GM23338 (cell line): Measurements from ENCODE around the gene TNFRSF21. TPM values are rescaled to one million over a fixed set of nuclear protein-coding genes. Genes with fewer than 3 reads are reported as not detected.

ENCODE experiments used
- ATAC-seq: fragments of 200-7000 bp; cut with Tn5 transposase; 3 replicates; pipeline ENCODE4 v1.9.1; 2020
- DNase-seq: peaks from one replicate; pipeline ENCODE4 v3.0.0-alpha.2; 2015; ENCODE audit warnings: low spot score
- H2AFZ ChIP-seq: fragments of 200-600 bp; sonication (generic); 2 replicates; pipeline ENCODE4 v1.8.0; 2016; ENCODE audit warnings: antibody characterized with exemption, mild to moderate bottlenecking, moderate library complexity
- H3F3A ChIP-seq: fragments of 200-600 bp; sonication (generic); replicated peaks from 2 replicates; pipeline ENCODE4 v1.8.0; 2017; ENCODE audit warnings: antibody characterized with exemption, mixed run types, low read depth
- H3K27ac ChIP-seq: fragments of 200-600 bp; sonication (generic); 2 replicates; pipeline ENCODE4 v1.6.1; 2016; ENCODE audit warnings: low read depth
- H3K27me3 ChIP-seq: fragments of 200-600 bp; sonication (generic); 2 replicates; pipeline ENCODE4 v1.8.0; 2016; ENCODE audit warnings: mild to moderate bottlenecking, mixed run types, moderate library complexity; ENCODE audit not compliant: insufficient read depth
- H3K36me3 ChIP-seq: fragments of 200-600 bp; sonication (generic); 2 replicates; pipeline ENCODE4 v1.8.0; 2016; ENCODE audit warnings: mild to moderate bottlenecking; ENCODE audit not compliant: insufficient read depth
- H3K4me1 ChIP-seq: fragments of 200-600 bp; sonication (generic); 2 replicates; pipeline ENCODE4 v1.8.0; 2016; ENCODE audit warnings: mild to moderate bottlenecking, moderate library complexity; ENCODE audit not compliant: insufficient read depth
- H3K4me2 ChIP-seq: fragments of 200-600 bp; sonication (generic); 2 replicates; pipeline ENCODE4 v1.7.1; 2017; ENCODE audit warnings: mixed run types
- H3K4me3 ChIP-seq: fragments of 200-600 bp; sonication (generic); 2 replicates; pipeline ENCODE4 v1.6.1; 2016; ENCODE audit warnings: mixed run types
- H3K79me2 ChIP-seq: fragments of 200-600 bp; sonication (generic); replicated peaks from 2 replicates; pipeline ENCODE4 v1.8.0; 2017; ENCODE audit warnings: mild to moderate bottlenecking; ENCODE audit not compliant: insufficient read depth
- H3K9me2 ChIP-seq: fragments of 200-600 bp; sonication (generic); 2 replicates; pipeline ENCODE4 v1.8.0; 2017; ENCODE audit not compliant: insufficient read depth
- H4K20me1 ChIP-seq: fragments of 200-600 bp; sonication (generic); replicated peaks from 2 replicates; pipeline ENCODE4 v1.8.0; 2017; ENCODE audit warnings: mild to moderate bottlenecking; ENCODE audit not compliant: insufficient read depth
- H3K27ac Mint-ChIP-seq: 2 replicates; pipeline ENCODE4 v1.8.0; 2020; ENCODE audit warnings: inconsistent platforms, mild to moderate bottlenecking, moderate library complexity, mixed read lengths
- H3K27me3 Mint-ChIP-seq: 3 replicates; pipeline ENCODE4 v1.8.0; 2022; ENCODE audit warnings: low read depth, mild to moderate bottlenecking, moderate library complexity, mixed read lengths, inconsistent platforms; ENCODE audit not compliant: insufficient read depth, poor library complexity
- H3K36me3 Mint-ChIP-seq: 3 replicates; pipeline ENCODE4 v1.8.0; 2021; ENCODE audit warnings: low read depth, mild to moderate bottlenecking, inconsistent platforms, moderate library complexity, mixed read lengths
- H3K4me1 Mint-ChIP-seq: 3 replicates; pipeline ENCODE4 v1.8.0; 2020; ENCODE audit warnings: mild to moderate bottlenecking, inconsistent platforms, mixed read lengths
- H3K4me3 Mint-ChIP-seq: 3 replicates; pipeline ENCODE4 v1.8.0; 2021; ENCODE audit warnings: moderate library complexity, mild to moderate bottlenecking, inconsistent platforms, mixed read lengths
- H3K9me3 Mint-ChIP-seq: 3 replicates; pipeline ENCODE4 v1.8.0; 2020; ENCODE audit warnings: moderate library complexity, mild to moderate bottlenecking, inconsistent platforms, mixed read lengths
- CREB1 ChIP-seq: fragments of 250-450 bp; sonication (Bioruptor Pico); IDR thresholded peaks from 2 replicates; pipeline ENCODE4 v1.5.0; 2020; ENCODE audit warnings: low read depth, mild to moderate bottlenecking, moderate library complexity
- EZH2 ChIP-seq: fragments of 200-600 bp; sonication (generic); IDR thresholded peaks from one replicate; pipeline ENCODE4 v1.8.0; 2017; ENCODE audit warnings: antibody characterized with exemption, mild to moderate bottlenecking, low read depth; ENCODE audit not compliant: unreplicated experiment
- JUNB ChIP-seq: IDR thresholded peaks from one replicate; pipeline ENCODE4 v1.6.1; 2016; ENCODE audit warnings: antibody characterized with exemption; ENCODE audit not compliant: unreplicated experiment
- POLR2AphosphoS5 ChIP-seq: IDR thresholded peaks from 2 replicates; pipeline ENCODE4 v1.6.1; 2016; ENCODE audit warnings: antibody characterized with exemption, low read depth
- STAT1 ChIP-seq: IDR thresholded peaks from one replicate; pipeline ENCODE4 v1.6.1; 2016; ENCODE audit warnings: antibody characterized with exemption; ENCODE audit not compliant: unreplicated experiment
- ZNF114 ChIP-seq: fragments of 250-450 bp; sonication (Bioruptor Pico); IDR thresholded peaks from 2 replicates; pipeline ENCODE4 v1.5.0; 2020; ENCODE audit warnings: mild to moderate bottlenecking, moderate library complexity
- polyA plus RNA-seq: library from polyadenylated mRNA; unstranded; fragments of >200 nt; fragmentation: Nextera tagmentation; extraction: Ambion mirVana; gene quantifications from 2 replicates; pipeline ENCODE4 v1.2.1, GENCODE V29; 2016
- total RNA-seq: library from RNA; depleted of rRNA; stranded (reverse); fragments of >200 nt; shearing (Covaris generic); gene quantifications from 2 replicates; pipeline ENCODE4 v1.2.3, GENCODE V29; 2014
- TF ChIP-seq, protein P1 (sequence below): fragments of 250-450 bp; sonication (Bioruptor Pico); IDR thresholded peaks from 2 replicates; pipeline ENCODE4 v1.5.0; 2020; ENCODE audit warnings: mild to moderate bottlenecking, moderate library complexity
- TF ChIP-seq, protein P2 (sequence below), 2 experiments: fragments of 200-600 bp in 1 of 2; sonication (generic) in 1 of 2; conservative IDR thresholded peaks; 2 replicates each; pipeline versions ENCODE4 v1.5.1 to v1.6.1; 2016 to 2017; ENCODE audit warnings: antibody characterized with exemption in 2 of 2, low read depth in 2 of 2, mild to moderate bottlenecking in 2 of 2, moderate library complexity in 1 of 2
- TF ChIP-seq, protein P3 (sequence below): IDR thresholded peaks from 2 replicates; pipeline ENCODE4 v1.6.1; 2016; ENCODE audit warnings: antibody characterized with exemption

The TNFRSF21 gene
- total and polyA plus RNA-seq, 2 experiments from 2014 or later, result 22.1 to 48.1 TPM

DNA sequence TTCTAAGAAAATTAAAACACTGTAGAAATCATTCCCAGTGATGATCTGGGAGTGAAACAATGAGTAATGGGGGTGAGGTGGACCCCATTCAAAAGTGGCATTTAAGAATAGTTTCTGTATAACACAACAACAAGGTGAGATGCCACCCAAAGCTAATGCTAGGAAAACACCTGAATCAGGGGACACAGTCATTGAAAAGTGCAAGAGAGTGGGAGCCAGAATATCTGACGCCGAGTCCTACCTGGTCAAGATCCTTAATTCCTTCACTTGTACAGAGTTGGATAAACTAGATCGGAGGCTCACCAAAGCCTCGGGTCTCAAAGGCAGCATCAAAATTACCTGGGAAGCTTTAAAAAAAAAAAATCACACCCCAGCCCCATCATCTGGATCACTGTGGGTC, 17.7 kb downstream of the TNFRSF21 start (continued):
- TF ChIP-seq, protein P1, sequence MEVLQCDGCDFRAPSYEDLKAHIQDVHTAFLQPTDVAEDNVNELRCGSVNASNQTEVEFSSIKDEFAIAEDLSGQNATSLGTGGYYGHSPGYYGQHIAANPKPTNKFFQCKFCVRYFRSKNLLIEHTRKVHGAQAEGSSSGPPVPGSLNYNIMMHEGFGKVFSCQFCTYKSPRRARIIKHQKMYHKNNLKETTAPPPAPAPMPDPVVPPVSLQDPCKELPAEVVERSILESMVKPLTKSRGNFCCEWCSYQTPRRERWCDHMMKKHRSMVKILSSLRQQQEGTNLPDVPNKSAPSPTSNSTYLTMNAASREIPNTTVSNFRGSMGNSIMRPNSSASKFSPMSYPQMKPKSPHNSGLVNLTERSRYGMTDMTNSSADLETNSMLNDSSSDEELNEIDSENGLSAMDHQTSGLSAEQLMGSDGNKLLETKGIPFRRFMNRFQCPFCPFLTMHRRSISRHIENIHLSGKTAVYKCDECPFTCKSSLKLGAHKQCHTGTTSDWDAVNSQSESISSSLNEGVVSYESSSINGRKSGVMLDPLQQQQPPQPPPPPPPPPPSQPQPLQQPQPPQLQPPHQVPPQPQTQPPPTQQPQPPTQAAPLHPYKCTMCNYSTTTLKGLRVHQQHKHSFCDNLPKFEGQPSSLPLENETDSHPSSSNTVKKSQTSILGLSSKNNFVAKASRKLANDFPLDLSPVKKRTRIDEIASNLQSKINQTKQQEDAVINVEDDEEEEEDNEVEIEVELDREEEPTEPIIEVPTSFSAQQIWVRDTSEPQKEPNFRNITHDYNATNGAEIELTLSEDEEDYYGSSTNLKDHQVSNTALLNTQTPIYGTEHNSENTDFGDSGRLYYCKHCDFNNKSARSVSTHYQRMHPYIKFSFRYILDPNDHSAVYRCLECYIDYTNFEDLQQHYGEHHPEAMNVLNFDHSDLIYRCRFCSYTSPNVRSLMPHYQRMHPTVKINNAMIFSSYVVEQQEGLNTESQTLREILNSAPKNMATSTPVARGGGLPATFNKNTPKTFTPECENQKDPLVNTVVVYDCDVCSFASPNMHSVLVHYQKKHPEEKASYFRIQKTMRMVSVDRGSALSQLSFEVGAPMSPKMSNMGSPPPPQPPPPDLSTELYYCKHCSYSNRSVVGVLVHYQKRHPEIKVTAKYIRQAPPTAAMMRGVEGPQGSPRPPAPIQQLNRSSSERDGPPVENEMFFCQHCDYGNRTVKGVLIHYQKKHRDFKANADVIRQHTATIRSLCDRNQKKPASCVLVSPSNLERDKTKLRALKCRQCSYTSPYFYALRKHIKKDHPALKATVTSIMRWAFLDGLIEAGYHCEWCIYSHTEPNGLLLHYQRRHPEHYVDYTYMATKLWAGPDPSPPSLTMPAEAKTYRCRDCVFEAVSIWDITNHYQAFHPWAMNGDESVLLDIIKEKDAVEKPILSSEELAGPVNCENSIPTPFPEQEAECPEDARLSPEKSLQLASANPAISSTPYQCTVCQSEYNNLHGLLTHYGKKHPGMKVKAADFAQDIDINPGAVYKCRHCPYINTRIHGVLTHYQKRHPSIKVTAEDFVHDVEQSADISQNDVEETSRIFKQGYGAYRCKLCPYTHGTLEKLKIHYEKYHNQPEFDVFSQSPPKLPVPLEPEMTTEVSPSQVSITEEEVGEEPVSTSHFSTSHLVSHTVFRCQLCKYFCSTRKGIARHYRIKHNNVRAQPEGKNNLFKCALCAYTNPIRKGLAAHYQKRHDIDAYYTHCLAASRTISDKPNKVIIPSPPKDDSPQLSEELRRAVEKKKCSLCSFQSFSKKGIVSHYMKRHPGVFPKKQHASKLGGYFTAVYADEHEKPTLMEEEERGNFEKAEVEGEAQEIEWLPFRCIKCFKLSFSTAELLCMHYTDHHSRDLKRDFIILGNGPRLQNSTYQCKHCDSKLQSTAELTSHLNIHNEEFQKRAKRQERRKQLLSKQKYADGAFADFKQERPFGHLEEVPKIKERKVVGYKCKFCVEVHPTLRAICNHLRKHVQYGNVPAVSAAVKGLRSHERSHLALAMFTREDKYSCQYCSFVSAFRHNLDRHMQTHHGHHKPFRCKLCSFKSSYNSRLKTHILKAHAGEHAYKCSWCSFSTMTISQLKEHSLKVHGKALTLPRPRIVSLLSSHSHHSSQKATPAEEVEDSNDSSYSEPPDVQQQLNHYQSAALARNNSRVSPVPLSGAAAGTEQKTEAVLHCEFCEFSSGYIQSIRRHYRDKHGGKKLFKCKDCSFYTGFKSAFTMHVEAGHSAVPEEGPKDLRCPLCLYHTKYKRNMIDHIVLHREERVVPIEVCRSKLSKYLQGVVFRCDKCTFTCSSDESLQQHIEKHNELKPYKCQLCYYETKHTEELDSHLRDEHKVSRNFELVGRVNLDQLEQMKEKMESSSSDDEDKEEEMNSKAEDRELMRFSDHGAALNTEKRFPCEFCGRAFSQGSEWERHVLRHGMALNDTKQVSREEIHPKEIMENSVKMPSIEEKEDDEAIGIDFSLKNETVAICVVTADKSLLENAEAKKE (CRISPR knock-in tag), result no peak
- TF ChIP-seq JUNB, result no peak
- TF ChIP-seq STAT1, result no peak

DNA sequence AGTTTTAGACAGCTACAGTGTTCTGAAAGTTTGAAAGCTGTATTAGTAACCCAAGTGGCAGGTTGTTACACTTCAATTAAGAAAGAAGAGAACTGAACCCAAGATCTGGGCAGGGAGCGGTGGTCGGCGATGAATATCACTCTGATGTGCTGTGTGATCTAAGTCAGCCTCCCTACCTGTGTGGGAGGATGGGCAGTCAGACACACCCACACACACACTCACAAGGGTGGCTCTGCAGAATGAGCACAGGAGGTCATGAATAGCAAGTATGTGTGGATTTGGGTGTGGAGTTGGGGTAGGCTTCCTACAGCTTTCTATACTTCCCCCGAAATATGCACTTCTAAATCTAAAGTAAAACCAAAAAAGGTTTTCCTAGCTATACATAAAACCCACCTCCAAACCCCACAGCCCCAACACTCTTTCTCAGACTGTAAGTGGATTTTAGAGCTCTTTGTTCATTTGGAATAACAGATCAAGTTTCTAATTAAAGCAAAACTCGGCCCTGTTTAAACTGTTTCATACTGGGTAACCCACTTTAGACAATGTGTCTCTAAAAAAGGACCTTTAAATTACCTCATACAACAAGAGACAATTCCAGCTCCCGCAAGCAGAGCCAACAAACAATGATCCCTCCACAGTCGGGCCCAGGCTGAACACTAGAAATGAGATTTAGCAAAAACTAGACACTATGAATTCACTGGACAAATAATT, 19.4 kb downstream of the TNFRSF21 start:
- no peaks in the 10 kb centered on the region for H3K27me3 Mint-ChIP-seq
- no peaks in the 10 kb centered on the region for H3F3A ChIP-seq
- H3K4me3 Mint-ChIP-seq, result no peak overlapping the region
- peaks cover 55% of the 10 kb centered on the region for H3K4me1 Mint-ChIP-seq
- peaks cover 17% of the 10 kb centered on the region for H3K36me3 Mint-ChIP-seq
- peaks cover 50% of the 10 kb centered on the region for H3K4me1 ChIP-seq
- H3K9me2 ChIP-seq, result no peaks in the 10 kb centered on the region; the same call in 1 of the 2 replicates
- H3K36me3 ChIP-seq, result peaks cover 6% of the 10 kb centered on the region
- ATAC-seq (no peak), DNase-seq (no peak)
- H3K4me2 ChIP-seq, result no peak overlapping the region
- H3K79me2 ChIP-seq, result peaks cover 93% of the 10 kb centered on the region
- H3K9me3 Mint-ChIP-seq, result no peaks in the 10 kb centered on the region
- peaks cover 41% of the 10 kb centered on the region for H4K20me1 ChIP-seq
- H3K4me3 ChIP-seq, result no peak overlapping the region
- no peaks in the 10 kb centered on the region for H3K27me3 ChIP-seq
- H2AFZ ChIP-seq, result no peak overlapping the region
- H3K27ac Mint-ChIP-seq, result peak overlapping the region; percentile 29; the same call in 1 of the 2 replicates
- no peak overlapping the region; the same call in 1 of the 2 replicates for H3K27ac ChIP-seq
- TF ChIP-seq, protein P2, sequence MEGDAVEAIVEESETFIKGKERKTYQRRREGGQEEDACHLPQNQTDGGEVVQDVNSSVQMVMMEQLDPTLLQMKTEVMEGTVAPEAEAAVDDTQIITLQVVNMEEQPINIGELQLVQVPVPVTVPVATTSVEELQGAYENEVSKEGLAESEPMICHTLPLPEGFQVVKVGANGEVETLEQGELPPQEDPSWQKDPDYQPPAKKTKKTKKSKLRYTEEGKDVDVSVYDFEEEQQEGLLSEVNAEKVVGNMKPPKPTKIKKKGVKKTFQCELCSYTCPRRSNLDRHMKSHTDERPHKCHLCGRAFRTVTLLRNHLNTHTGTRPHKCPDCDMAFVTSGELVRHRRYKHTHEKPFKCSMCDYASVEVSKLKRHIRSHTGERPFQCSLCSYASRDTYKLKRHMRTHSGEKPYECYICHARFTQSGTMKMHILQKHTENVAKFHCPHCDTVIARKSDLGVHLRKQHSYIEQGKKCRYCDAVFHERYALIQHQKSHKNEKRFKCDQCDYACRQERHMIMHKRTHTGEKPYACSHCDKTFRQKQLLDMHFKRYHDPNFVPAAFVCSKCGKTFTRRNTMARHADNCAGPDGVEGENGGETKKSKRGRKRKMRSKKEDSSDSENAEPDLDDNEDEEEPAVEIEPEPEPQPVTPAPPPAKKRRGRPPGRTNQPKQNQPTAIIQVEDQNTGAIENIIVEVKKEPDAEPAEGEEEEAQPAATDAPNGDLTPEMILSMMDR (conservative IDR thresholded peaks at IDR 0.05; ENCODE audit: low read depth in 2 of 2), result no peak
- TF ChIP-seq ZNF114 (CRISPR knock-in tag) (no peak), CREB1 (no peak), JUNB (no peak), EZH2 (no peak), POLR2AphosphoS5 (no peak)
- TF ChIP-seq, protein P3, sequence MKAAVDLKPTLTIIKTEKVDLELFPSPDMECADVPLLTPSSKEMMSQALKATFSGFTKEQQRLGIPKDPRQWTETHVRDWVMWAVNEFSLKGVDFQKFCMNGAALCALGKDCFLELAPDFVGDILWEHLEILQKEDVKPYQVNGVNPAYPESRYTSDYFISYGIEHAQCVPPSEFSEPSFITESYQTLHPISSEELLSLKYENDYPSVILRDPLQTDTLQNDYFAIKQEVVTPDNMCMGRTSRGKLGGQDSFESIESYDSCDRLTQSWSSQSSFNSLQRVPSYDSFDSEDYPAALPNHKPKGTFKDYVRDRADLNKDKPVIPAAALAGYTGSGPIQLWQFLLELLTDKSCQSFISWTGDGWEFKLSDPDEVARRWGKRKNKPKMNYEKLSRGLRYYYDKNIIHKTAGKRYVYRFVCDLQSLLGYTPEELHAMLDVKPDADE, result no peak
